ENCODE measurements around the gene EFHC2.

EFHC2 gene

DNA sequence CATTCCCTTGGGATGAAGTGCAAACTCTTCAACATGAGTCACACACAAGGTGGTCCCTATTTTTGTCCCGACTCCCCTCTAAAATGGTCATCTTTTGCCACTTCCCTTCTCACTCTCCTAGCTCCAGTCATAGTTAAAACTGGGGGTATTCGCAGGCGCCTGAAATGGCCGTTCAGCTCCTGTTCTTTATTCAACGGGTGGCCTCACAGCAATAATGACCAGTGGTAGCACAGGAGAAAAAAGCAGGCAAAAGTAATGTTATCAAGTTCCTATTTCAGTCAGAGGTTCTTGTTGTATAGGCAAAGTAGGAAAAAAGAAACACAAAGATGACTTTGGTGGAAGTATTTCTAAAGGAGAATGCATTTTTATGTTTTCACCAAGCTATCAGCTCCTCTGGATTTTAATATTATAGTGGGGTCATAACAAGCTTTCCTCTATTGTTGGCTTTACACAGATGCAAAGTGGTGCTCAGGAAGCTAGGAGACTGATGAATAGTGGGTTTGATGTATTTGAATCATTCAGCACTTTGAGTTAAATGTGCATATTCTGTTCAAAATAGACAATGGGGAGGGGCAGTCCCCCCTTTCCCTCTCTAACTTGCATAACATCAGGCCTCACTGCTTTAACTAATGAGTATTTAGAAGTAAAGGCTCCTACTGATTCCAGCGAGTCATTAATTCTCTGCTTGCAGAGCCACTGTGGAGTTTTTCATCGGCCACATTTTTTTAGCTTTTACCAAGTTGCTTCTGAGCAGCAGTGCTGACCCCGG is 199.1 kb downstream of the EFHC2 start:
- no peak for DNase-seq

DNA sequence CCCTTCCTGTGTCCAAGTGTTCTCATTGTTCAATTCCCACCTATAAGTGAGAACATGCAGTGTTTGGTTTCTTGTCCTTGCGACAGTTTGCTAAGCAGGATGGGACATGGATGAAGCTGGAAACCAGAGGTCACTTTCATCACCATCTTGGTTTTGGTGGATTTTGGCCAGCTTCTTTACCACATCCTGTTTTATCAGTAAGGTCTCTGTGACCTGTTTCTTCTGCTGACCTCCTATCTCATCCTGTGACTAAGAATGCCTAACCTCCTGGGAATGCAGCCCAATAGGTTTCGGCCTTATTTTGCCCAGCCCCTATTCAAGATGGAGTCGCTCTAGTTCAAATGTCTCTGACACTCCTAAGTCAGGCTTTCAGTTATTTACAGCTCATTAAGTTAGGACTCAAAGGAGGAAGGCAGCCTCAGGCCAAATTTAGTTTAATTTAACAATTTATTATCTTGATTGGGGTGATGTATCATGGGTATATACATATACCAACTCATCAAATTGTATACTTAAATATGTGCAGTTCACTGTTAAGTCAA is 200.3 kb downstream of the EFHC2 start:
- no peak for DNase-seq

DNA sequence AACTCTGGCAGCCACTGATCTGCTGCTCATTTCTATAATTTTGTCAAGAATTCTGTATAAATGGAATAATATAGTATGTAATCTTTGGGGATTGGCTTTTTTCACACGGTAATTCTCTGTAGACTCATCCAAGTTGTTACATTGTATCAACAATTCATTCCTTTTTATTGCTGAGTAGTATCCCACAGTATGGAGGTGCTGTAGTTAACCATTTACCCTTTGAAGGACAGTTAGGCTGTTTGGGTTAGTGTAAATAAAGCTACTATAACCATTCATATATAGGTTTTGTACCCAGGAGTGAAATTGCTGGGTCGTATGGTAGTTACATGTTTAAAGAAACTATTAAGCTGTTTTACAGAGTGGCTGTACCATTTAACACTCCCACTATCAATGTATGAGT is 213.3 kb downstream of the EFHC2 start:
- DNase-seq = no peak

DNA sequence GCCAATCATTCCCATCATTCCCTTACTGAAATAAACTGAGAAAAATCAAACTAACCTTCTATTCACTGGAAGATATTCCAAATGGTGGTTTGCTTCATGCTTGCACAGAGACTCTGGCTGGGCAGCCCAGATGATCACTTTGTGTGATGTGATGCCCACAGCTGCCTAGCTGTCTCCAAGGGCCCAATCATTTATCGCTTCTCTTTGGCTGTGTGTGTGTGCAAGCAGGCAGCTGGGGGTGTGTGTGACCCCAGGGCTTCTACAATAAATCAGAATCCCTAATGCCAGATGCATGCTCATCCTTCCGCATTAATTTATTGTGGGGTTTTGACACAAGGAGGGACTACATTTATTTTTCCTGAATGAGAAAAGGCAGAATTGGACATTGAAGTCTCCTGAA is 230.1 kb downstream of the EFHC2 start:
- DNase-seq = no peak

DNA sequence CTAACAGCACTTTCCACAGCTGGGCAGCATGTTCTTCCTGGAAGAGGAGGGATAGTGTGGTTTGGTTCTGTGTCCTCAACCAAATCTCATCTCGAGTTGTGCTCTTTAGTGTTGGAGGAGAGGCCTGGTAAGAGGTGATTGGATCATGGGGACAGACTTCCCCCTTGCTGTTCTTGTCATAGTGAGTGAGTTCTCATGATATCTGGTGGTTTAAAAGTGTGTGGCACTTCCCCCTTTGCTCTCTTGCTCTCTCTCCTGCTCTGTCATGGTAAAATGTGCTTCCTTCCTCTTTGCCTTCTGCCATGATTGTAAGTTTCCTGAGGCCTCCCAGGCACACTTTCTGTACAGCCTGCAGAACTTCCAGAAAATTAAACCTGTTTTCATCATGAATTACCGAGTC is 236.6 kb downstream of the EFHC2 start:
- no peak for DNase-seq

DNA sequence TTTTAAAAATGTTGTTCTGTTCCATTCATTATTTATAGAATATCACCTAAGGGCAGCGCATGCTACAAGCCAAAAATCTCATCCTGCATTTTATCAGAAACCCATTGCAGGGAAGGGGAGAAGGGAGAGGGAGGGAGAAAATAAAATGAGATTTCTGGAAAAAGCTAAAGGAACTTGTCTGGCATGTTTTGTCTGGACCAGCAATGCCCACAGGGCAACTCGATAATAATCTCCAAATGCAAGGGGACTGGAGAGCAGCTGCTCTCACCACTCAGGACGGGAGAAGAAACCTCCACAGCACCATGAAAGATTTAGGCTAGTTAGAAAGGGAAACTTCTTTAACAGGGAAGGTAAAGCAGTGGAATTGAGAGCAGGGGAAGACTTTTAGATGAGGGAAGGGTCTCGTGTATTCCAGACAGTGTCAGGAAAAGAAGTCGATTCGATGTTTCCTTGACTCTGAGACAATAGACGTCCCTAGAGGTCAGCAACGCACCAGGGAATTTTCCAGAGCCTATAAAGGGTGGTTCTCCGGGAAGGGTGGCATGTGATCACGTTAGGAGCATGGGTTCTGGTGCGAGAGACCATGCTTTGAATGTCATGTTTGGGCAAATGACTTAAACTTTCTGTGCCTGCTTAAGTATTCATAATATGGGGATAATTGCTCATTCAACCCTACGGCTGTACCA is 238.1 kb downstream of the EFHC2 start:
- DNase-seq = no peak

DNA sequence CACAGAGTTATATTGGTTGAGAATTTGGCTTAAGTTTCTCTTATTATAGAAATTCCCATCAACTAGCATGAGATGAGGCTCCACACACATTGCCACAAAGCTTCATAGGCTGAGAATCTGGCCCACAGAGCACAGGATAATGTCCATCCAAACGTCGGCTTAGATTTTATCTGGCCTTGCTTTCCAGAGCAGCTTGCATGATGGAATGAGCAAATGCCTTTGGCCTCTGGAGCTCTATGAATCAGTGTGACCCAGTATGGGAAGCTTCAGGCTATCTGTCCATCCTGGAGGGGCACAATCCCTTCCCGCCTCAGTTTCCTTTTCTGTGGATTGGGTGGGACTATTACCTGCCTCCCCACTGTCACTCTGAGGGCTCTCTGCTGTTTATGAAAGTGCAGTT is 238.8 kb downstream of the EFHC2 start:
- DNase-seq = no peak

DNA sequence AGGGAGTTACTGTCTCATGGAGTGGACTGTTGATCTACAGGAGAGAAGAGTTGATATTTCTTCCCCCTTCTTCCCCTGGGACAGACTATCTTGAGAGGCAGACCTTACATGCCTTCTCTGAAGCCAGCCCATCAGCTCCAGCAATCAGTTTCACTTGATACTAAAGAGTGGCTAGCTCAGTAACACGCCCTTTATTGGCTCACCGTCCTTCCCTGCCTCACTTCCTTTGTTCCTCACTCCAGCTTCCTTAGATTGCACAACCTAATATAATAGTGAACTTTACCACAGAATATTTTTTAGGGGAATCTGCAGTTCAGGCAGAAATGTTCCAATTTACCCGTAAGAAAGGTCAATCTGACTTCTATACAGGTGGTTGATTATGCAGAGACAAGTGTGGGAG is 242.2 kb downstream of the EFHC2 start:
- DNase-seq = no peak

DNA sequence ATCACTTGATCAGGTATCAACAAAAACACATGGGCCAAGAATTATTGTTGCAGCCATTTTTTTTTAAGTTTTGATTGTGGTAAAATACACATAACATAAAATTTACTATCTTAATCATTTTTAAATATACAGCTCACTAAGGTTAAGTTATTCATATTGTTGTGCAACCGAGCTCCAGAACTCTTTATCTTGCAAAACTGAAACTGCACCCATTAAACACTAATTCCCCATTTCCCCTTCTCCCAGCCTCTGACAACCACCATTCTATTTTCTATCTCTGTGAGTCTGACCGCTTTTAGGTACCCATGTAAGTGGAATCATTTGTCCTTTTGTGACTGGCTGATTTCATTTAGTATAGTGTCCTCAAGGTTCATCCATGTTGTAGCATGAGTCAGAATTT is 244.1 kb downstream of the EFHC2 start:
- DNase-seq = no peak
